Measurements from ENCODE around the gene SIRT3.

DNA sequence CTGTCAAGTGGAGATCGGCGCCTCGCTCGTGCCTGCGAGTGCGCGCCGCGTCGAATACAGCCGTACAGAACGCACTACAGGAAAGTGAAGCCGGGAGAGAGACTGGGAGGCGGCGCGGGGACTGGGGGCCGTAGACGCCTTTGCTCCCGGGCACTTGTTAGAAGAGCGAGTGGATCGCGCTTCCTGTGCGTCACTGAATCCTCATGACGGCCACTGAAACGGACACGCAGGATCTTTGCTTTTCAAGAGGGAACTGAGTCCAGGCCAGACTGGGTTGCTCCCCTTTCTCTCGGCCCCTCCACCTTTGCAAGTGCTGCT lies 28.3 kb downstream of the SIRT3 start:
- TF ChIP-seq POLR2AphosphoS5 (IDR thresholded peaks at IDR 0.05; ENCODE audit: borderline replicate concordance, low read depth, low read length): no peak
- TF ChIP-seq EZH2 (IDR thresholded peaks at IDR 0.05): no peak

Measured in SK-N-MC (cell line).